Activated CD8-positive, alpha-beta memory T cell treated with anti-CD3 and anti-CD28 coated beads, Interleukin-2, amount 50 U/mL, for 1 hour (primary cell): ENCODE results near the gene SLC25A21.

Source experiments
- DNase-seq: peaks from one replicate; pipeline ENCODE4 v3.0.0-alpha.2; 2020; ENCODE audit errors: extremely low read depth

The SLC25A21 gene

DNA sequence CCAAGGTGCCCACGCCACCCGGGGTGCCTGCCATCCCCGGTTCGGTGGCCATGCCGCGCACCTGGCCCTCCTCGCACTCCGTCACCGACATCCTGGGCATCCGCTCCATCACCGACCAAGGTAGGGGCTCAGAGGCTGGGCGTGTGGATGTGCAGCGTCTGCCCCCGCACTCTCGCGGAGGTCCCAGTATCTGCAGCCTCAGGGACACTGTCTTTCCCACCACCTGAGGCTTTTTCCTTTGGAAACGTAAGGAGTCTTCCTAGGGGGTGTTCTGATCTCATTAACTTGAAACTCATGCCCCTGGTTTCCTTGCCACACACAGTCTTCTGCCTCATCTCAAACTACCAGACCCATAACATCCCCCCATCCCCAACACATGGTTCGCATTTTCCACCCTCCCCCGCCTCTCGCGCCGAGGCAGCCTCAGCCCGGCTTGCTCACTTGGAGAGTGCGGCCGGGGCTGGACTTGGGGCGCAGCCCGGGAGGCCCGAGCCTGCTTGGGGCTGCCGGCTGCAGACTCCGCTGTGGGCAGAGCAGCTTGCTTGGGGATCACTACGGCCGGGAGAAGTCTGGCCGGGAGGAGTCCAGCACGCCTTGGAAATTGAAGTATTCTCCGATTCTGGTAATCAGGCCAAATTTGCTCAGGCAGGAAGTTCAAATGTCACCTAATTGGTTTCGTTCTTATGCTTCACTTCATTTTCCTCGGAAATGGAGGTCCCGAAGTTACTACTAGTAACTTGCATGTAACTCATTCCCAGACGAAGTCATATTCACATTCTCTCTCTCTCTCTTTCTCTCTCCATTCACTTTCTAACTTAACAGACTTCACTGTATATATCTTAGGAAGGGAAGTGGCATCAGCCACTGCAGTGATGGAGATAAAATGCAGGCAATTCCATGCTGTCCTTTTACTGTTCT, 508.7 kb downstream of the SLC25A21 start:
- DNase-seq = no peak

DNA sequence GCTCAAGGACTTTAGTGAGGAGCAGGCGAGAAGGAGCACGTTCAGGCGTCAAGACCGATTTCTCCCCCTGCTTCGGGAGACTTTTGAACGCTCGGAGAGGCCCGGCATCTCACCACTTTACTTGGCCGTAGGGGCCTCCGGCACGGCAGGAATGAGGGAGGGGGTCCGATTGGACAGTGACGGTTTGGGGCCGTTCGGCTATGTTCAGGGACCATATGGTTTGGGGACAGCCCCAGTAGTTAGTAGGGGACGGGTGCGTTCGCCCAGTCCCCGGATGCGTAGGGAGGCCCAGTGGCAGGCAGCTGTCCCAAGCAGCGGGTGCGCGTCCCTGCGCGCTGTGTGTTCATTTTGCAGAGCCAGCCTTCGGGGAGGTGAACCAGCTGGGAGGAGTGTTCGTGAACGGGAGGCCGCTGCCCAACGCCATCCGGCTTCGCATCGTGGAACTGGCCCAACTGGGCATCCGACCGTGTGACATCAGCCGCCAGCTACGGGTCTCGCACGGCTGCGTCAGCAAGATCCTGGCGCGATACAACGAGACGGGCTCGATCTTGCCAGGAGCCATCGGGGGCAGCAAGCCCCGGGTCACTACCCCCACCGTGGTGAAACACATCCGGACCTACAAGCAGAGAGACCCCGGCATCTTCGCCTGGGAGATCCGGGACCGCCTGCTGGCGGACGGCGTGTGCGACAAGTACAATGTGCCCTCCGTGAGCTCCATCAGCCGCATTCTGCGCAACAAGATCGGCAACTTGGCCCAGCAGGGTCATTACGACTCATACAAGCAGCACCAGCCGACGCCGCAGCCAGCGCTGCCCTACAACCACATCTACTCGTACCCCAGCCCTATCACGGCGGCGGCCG, 509.6 kb downstream of the SLC25A21 start:
- no peak for DNase-seq

DNA sequence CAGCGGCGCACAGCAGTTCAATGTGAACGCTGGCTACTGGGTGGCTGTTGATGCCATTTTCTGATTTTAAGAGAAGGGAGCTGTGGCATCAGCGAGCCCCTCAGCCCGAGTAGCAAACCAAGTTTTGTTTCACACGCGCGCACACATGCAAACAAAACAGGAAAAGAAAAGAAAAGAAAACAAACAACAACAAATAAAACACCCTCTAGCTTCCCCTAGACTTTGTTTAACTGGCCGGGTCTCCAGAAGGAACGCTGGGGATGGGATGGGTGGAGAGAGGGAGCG, 510.2 kb downstream of the SLC25A21 start:
- DNase-seq = no peak

DNA sequence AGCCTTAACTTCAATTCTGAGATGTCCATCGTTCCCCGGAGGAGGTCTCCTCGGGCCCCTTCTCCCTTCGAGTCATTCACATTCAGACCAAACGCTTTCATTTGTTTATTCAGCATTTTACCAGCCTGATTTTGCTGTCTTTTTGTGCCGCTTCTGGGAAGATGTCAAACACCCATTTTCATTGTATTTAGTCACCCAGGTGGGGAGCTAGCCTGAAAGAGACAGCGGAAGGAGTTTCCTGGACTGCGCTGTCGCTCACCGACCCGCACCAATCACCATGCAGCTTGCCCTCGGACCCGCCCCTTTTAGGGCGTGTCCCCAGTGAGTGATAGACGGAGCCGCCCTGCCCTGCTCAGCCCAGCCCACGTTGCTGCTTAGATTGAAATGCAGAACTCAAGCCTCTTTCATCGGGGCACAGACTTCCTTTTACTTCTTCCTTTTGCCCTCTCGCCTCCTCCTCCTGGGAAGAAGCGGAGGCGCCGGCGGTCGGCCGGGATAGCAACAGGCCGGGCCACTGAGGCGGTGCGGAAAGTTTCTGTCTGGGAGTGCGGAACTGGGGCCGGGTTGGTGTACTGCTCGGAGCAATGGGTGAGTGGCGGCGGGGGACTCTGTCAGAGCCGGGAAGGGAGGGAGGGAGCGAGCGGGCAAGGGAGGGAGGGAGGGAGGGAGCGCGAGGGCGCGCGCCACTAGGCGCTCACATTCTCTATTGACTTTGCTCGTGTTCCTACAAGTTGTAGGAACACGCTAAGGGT, 510.7 kb downstream of the SLC25A21 start, which contains the start of gene PAX9:
PAX9 (plus strand) TSS at position 355 of the 752 bp plus-strand sequence; CDS start at position 585, 230 bp downstream.
- DNase-seq = no peak

DNA sequence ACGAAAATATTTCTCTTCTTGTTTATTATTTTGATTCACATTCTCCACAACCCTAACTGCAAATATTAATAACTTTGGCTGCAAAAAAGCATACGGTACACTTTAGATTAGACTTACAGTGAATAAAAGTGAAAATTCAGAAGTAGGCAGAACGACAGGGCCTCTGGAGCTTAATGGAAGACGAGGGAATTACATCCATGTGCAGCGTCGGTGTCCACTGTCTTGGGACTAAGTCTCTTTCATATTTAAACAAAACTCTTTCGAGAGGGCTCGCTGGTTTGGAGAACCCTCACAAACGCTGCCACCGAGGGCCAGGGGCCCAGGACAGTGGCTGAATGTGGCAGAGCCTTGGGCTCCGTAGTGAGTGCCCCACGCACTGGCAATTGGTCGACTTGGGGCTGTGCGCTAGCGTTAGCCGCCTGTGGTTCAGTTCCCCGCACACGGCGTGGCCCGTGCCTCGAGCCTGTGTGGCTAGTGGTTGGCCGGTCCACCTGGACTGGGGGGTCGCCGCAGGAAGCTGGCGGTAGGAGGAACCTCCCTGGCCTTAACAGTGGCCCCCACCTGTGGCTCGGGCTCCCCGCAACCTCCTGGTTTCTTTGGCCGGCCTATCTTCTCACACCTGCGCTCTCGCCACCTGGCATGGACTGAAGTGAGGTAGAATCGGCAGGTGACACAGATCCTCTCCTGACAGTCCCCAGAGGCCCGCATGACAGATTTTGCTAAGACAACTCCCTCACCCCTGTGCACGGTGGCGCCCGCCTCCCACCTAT, 511.5 kb downstream of the SLC25A21 start:
- no peak for DNase-seq

DNA sequence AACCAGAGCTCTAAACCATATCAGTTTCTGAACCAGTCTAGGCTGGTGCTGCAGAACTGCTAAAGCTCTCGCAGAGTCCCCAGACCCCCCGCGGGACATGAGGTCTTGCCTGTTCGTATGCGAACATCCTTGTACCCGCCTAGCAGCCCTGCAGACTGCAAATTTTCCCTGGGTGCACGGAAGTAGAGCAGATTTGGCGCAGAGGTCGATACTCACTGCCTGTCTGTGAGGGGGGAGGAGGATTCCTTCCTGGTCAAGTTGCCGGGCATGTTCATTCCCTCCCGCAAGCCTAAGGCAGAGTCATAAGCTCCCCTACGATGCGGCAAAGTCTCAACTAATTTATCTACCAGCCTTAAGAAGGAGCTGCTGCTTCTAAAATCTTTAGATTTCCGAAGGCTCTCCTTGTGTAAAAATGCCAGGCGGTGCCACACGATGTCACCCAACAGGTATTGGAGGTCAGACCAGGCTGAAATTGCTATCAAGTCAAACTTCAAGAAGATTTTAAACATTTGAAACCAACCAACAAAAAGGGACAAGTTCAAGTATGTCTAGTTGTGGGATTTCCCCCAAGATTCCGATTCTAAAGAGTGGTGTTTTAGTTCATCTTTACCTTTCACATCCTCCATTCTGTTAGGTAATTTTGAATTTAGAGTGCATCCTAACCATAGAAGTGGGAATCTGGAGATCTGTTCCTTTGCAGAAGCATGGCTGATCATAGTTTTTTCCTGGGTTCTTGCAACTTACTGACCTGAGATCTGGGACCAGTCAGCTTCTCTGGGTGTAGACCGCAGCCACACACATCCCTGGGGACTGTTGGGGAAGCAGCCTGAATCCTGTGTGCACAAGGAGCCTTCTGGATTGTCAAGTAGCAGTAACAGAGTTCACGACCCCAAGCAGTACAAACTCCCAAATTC, 512.3 kb downstream of the SLC25A21 start:
- DNase-seq = no peak

DNA sequence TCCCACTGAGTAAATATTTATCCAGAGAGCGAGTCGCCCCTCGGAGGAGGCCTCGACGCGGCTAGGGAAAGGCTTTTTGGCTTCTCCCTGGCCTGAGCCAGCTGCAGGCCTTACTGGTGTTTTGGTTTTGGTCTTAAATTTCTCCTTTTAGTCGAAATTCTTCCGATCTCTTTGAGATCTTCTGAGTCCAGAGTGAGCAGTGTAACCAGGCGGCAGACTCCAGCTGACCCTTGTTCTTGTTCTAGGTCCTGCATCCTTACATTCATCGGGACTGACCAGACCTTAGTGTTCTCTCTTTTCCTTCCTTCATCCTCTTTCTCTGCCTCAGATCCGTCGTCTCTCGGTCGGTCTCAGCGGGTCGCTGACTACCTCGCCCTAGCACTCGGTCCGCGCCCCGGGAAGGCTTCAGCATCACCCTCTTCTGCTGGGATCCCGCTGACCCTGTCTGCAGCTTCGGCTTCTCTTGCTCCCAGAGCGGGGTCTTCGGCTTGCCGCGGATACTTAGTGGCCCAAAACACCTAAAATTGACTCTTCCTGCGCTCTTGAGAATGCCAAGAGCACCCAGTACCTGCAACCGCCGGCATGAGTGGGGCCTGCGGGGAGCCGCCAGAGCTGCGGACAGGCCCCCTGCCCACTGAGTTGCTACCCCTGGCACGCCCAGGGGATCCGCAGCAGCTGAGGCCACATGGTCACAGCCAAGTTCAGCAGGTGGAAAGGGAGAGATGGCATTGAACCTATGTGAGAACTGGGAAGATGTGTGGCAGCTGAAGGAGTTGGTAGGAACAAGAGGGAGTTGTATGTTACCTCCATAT, 513.2 kb downstream of the SLC25A21 start:
- DNase-seq = no peak

DNA sequence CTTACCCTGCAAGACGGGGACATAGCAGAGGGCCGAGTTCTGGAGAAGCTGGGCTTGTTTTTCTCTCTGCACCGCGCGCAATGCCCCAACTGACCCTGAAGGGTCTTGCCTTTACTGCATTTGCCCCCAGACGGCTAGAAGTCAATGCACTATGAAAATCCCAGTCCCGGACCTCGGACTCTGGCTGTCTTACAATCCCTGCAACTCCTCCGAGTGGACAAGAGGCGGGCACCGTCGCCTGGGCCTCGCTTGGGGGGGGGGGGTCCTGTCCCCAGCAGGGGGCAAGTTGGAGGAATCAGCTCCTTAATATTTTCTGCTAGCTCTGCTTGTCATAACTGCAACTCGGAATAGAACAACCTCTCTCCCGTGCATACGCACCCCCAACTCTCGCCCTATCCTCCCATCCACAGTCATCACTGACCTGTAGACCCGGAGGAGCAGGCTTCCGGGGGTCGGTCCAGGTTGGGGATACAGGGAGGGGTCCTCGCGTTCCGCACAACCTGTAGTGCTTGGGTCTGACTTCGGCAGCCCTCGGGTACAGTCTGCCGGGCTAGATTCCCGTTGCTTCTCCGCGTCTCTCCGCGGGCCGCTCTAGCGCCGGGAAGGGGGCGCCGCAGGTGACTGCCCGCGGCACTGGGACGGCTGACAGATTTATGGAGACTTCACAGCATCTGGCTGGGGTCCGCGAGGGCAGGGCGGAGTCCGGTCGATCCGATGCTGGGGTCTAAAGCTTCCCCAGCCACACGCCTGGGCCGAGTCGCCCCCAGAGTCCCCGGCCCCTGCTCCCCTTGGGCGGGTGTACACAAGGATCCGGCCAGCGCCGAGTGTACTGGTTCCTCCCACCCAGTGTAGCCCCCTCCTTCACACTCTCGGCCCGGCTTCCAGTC, 514.0 kb downstream of the SLC25A21 start:
- DNase-seq = no peak

DNA sequence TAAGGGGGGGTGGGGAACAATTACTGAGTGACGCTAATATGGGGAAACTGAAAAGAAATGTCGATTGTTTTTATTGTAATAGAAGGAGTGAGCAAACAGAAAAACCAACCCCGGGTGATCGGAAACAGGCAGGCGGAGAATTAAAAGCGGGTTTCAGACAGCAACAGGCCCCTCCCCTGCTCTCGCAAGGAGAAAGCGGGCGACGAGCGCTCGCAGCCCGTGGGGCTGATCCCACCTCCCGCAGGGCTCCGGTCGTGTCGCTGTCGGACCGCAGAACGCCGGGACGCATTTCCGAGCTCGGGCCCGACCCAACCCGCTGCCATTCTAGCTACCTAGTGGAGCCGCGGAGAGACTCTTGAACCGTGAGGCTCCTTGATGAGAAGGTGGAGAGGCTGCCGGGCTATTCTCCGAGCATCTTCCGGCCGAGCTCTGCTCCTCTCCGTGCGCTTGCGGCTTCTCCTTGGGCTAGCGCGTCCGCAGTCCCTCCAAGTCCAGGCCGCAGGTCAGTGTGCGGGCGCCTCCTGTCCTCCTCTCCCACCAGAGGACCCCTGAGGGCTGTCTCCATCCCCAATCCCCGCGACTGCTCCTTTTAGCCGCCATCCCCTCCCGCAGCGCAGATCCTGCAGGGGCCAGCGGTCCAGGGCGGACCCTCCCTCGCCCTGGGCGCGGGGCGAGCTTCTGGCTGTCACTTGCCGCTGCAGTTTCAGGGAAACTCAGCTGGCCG, 514.8 kb downstream of the SLC25A21 start:
- no peak for DNase-seq

DNA sequence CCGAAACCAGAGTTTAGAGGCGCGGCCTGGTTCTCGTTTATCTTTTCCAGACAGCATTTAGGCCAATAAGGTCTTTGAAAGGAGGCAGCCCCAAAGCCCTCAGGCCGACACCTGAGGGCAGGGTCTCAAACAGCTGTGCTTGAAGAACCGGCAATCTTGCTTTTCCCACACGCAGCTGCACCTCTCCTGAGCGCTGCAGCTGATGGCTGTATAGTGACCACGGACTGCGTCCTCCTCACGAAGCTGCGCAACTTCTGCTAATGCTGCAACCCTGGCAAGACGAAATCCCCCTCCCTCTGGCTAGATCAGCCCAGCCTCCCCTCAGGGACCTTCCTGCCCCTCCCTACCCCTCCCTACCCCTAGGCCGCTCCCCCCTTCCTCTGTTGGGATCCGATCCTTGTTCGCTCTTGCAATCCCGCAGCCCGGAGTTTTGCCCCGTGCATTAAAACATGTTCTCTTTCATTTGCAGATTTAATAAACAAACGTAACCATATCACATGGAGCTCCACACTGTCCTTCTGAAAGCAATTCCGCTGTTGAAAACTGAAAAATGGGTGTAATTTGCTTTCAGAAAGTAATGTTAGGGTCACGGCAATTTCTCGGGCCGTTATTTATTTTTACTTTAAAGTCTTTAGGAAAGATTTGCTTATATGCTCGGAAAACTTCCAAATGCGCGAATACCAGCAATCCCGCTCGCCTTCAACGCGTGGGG, 515.6 kb downstream of the SLC25A21 start:
- DNase-seq = no peak

DNA sequence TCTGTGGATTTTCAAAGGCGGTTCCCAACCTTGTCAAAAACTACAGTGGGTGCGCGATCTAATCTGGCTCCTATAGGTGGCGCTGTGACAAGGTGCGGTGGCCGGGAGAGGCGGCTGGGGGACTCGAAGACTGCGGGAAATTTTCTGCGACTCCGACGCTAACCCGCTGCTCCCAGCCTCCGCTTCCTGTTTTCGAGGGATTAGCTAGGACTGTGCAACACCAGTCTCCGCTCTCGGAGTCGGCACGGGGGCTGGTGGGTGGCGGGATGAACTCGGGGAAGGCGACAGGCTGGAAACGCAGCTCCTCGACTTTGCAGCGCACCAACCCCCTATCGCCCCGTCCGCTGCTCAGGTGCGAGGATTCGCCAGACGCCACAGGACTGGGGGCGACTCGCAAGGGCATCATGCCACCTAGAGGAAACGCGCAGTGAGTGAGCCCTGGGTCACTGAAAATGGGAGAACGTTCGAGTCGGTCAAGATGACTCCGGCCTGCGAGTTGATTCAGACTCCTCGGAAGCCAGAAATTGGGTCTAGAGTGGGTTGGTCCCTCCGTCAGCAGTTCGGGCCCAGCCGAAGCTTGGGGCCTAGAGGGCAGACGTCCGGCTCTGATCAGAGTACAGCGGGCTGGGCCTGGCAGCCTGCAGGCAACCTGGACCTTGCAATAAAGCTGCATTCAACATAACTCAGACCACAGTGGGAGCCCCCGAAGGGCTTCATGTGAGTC, 516.3 kb downstream of the SLC25A21 start:
- no peak for DNase-seq

DNA sequence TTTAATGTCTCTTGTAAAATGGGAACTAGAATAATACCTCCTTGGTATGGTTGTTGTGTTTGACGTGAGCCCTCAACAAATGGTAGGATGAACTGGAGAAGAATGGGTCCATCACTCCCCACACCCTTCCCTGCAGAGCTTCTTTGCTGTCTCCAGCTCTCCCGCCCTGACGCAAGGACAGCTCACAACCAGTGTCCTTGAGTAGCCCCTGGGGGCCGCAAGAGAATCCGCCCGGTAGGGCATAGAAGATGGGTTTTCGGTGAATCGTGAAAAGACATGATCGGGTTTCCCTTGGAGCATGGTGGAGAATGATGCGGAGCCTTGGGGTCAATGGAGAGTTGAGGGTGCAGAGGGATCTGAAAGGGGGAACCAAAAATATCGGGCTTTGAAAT, 516.8 kb downstream of the SLC25A21 start:
- no peak for DNase-seq

DNA sequence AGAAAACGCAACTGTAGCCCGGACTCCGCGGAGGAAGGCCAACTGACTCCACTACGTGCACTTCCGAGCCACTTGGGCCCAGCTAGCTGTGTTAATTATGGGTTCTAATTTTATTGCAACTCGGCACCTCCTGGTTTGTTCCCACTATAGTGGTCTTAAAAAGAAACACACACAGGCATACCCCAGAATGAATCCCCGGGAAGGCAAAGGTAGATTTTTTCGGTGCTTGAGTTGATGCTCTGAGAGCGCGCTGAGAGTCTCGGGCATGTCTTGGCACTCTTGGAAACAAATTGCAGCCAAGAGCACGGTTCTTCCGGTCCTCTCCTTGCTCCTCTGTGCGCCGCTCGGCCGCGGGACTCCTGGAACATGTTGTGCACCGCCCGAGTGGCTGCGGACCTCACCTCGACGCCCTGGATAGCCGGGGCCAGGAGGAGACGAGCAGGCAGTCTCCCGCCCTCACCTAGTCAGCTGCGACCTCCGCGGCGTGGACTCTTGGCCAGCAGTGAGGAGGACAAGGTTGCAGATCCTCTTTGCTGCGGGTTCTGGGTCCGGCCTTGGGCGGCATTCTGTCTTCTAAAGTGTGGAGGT, 517.5 kb downstream of the SLC25A21 start:
- DNase-seq = no peak

DNA sequence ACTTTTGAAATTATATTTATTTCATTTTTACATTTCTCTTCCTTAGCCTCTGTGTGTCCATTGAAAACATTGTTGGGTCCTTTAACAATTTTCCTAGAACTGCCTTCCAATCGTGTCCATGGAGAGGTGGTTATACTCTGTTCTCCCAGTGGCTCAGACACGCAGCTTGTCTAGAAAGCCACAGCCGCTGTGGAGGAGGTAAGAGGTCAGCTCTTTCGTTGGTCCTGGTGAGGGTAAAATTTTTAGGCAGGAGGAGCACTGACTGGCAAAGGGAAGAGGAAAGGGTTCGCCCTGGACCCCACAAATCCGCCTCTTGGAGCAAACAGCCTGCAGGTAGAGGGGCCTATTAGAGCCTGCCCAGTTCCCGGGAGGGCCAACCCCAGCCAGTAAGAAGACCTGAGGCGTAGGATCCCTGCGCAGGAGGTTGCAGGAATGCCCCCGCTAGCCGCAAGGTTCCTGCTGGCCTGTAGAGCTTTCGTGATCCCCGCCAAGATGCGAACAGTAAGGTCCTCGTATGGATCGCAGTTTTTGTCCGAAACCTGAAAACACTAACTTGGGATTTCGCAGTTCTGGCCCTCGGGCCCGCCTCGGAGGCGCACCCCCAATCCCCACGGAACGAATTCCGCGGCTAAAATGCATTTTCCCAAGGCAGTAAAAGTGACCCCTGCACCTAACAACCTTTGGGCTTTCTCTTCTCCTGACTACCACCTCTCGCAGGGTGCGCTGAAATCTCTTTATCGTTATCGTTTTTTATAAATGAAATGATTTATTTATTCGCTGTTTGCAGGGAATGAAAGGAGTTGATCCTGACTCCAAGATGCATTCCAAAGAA, 518.2 kb downstream of the SLC25A21 start:
- DNase-seq = no peak

DNA sequence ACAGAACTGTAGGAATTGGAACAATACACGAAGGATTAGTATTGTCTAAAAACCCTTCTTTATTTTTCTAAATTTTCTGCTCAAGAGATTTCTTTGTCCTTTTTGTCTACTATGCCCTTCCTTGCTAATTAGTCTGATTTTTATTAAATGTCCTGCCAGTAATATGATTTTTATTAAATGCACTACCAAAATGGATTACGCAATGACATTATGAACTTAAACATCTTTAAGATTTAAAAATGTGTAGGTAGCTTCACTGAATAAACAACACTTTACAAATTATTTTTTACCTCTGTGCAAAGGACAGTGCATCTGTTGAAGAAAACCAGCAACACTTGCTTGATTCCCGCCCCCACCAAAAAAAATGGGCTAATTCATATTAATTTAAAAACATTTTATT, 519.0 kb downstream of the SLC25A21 start:
- no peak for DNase-seq
